Omental fat pad (tissue), 4 donors: ENCODE data around the gene ANKRD62. TPM values are rescaled to one million over a fixed set of nuclear protein-coding genes. Genes with fewer than 3 reads are reported as not detected.
"Not testable (repeated sequence)": the region's sequence is repeated elsewhere in the genome, so short reads cannot be mapped to it uniquely, and the experiment has no call there.

Source experiments
- ATAC-seq: fragments of 150-250 bp; one replicate; pipeline ENCODE4 v1.9.1; 2016; ENCODE audit warnings: mild to moderate bottlenecking, moderate library complexity; ENCODE audit not compliant: low FRiP score
- DNase-seq: peaks from one replicate; pipeline ENCODE4 v3.0.0-alpha.2; 2019; ENCODE audit warnings: low spot score
- CTCF ChIP-seq, 3 donors: fragments of 450-650 bp; IDR thresholded peaks; one replicate each; pipeline ENCODE4 v1.5.1; 2016 to 2017; ENCODE audit warnings: antibody characterized with exemption in 3 of 3, mild to moderate bottlenecking in 3 of 3, moderate library complexity in 2 of 3
- total RNA-seq, 4 donors: library from RNA; depleted of rRNA; stranded (reverse); fragments of >200 nt; gene quantifications; one replicate each; pipeline ENCODE4 v1.1.0, GENCODE V29; 2016

ANKRD62 gene
- total RNA-seq, 4 donors from 2014 or later: not detected

- no peak for DNase-seq
- no peak for ATAC-seq
- no peak for TF ChIP-seq CTCF (IDR thresholded peaks at IDR 0.05)
Observed at GRCh38 chr18:12121175-12122042, 27.8 kb downstream of the ANKRD62 start.

GRCh38 chr18:12122043-12122389, 28.4 kb downstream of the ANKRD62 start:
- not testable (repeated sequence) for ATAC-seq, DNase-seq

GRCh38 chr18:12127647-12128046, 34.0 kb downstream of the ANKRD62 start:
- DNase-seq, ATAC-seq: not testable (repeated sequence)

GRCh38 chr18:12138831-12139230, 45.2 kb downstream of the ANKRD62 start:
- DNase-seq, ATAC-seq: not testable (repeated sequence)

GRCh38 chr18:12140866-12141265, 47.2 kb downstream of the ANKRD62 start:
- DNase-seq, ATAC-seq: not testable (repeated sequence)

- ATAC-seq, DNase-seq: not testable (repeated sequence)
Observed at GRCh38 chr18:12141778-12142177, 48.1 kb downstream of the ANKRD62 start.

GRCh38 chr18:12149431-12149830, 55.8 kb downstream of the ANKRD62 start:
- ATAC-seq, DNase-seq: not testable (repeated sequence)

GRCh38 chr18:12154361-12154760, 60.7 kb downstream of the ANKRD62 start:
- DNase-seq: no peak
- TF ChIP-seq CTCF (IDR thresholded peaks at IDR 0.05): no peak
- ATAC-seq: no peak

- no peak for ATAC-seq
- no peak for TF ChIP-seq CTCF (IDR thresholded peaks at IDR 0.05)
Observed at GRCh38 chr18:12155996-12156395, 62.4 kb downstream of the ANKRD62 start.

GRCh38 chr18:12159446-12159845, 65.8 kb downstream of the ANKRD62 start:
- no peak for TF ChIP-seq CTCF (IDR thresholded peaks at IDR 0.05)
- ATAC-seq (no peak), DNase-seq (no peak)

More at GRCh38 chr18:12155996-12156395, 62.4 kb downstream of the ANKRD62 start:
- DNase-seq: no peak
